Measurements from ENCODE around the gene PGR.
"Not testable (repeated sequence)": the region's sequence is repeated elsewhere in the genome, so short reads cannot be mapped to it uniquely, and the experiment has no call there.

PGR gene

GRCh38 chr11:101063706-101064105, 65.9 kb downstream of the PGR start:
- no peak for DNase-seq

DNA sequence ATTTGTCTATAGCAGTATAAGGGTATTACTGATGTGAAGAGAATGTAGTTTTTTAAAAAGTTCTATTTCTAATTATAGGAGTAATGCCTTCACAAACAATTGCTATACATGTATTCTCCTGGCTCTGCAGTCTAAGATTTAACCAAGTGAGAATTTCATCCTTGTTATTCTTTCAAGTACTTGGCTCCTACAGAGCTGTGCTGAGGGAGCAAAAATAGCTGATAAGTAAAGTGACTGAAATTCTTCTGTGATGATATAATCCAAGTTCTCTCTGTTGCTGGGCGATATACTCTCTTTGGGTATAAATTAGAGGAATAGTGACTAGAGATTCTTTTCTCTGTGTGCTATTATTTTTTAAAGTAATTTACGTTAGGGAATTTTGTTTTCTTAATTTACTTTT, 68.0 kb downstream of the PGR start:
- no peak for DNase-seq

DNA sequence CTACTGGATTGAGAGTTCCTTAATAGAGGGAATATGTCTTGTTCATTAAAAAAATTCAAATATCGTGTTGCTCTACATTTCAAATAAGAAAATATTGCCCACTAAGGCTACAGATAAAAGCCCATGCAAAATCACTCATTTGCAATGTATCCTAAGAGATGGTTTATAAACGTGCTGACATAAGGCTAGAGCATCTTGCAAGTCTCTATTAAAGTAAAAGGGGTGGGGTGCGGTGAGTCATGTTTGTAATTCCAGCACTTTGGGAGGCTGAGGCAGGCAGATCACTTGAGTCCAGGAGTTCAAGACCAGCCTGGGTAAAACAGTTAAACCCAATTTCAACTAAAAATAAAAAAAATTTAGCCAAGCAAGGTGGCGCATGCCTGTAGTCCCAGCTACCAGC, 70.3 kb downstream of the PGR start:
- DNase-seq: no peak

GRCh38 chr11:101053492-101053891, 76.1 kb downstream of the PGR start:
- no peak for DNase-seq

- DNase-seq: no peak
Measured at GRCh38 chr11:101051677-101052076, 77.9 kb downstream of the PGR start.

GRCh38 chr11:101049813-101050212, 79.8 kb downstream of the PGR start:
- DNase-seq: no peak

GRCh38 chr11:101049123-101049522, 80.5 kb downstream of the PGR start:
- no peak for DNase-seq

- no peak for DNase-seq
Measured at GRCh38 chr11:101048479-101048878, 81.1 kb downstream of the PGR start.

- no peak for DNase-seq
Measured at GRCh38 chr11:101046947-101047346, 82.7 kb downstream of the PGR start.

- no peak for DNase-seq
Measured at GRCh38 chr11:101045415-101045814, 84.2 kb downstream of the PGR start.

DNA sequence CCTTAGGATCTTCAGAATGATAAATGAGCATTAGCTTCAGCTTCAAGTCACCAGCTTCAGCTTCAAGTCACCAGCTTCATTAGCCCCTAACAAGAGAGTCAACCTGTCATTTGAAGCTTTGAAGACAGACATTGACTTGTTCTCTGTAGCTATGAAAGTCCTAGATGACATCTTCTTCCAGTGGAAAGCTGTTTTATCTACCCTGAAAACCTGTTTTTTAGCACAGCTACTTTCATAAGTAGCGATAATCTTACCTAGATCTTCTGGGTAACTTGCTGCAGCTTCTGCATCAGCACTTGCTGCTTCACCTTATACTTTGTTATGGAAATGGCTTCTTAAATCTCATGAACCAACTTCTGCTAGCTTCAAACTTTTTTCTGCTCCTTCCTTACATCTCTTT, 85.7 kb downstream of the PGR start:
- no peak for DNase-seq

GRCh38 chr11:101035872-101036271, 93.7 kb downstream of the PGR start:
- DNase-seq: no peak

DNA sequence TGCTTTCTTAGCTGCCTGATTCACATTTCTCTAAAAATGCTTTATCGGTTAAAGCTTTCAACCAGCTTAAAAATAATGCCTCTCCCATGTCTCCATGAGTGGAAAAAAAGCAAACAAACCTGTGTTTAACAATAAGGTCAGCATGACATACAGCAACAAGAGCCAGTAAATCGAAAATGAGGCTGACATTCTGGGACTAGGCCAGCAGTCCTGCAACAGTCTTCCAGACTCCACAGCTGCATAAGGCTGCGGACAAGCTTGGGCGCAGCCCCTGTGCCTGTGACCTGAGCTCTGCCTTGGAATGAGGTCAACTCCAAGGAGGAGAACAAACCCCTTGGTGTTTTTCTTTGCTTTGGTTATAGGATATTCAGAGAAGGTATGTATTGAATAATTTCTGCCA, 95.5 kb downstream of the PGR start:
- DNase-seq: no peak

GRCh38 chr11:101032991-101033390, 96.6 kb downstream of the PGR start:
- DNase-seq: no peak

DNA sequence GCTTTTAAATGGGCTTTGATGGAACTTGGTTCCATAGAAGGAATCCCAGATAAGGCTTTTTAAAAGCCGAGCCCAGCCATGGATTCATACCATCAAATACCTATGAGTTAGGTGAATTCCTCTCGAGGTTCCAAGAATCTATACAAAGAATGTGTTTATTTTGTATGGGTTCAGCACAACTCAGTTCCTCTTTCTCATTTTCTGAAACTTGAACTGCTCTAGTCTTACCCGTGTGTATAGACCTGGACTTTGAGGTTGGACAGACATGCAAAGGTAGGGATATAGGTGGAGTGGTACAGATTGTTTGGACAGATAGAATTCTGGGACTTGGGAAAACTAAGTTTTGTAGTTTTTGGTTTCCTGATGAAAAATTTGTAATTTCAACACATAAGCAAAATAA, 97.9 kb downstream of the PGR start:
- no peak for DNase-seq

GRCh38 chr11:101030692-101031091, 98.9 kb downstream of the PGR start:
- no peak for DNase-seq

GRCh38 chr11:101030015-101030414, 99.6 kb downstream of the PGR start:
- no peak for DNase-seq

GRCh38 chr11:101028644-101029043, 101.0 kb downstream of the PGR start:
- DNase-seq: no peak

DNA sequence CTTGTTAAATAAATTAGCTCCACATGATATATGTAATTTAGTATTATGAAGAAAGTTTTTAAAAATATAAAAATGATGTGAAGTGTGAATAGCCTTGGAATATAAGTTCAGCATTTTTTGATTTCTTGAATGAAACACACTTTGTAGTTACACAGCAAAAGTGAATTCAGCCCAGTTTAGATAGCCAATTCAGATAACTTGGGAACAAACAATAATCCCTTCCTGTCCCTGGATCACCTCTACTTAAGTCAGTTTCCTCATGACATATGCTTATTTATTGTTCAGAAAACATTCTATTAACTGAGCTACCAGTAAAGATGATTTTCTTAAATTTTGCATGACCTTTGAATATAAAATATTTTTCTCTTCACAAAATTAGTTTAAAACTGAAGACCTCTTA, 107.4 kb downstream of the PGR start:
- DNase-seq: no peak

- DNase-seq: no peak
Measured at GRCh38 chr11:101019870-101020269, 109.7 kb downstream of the PGR start.

GRCh38 chr11:101014600-101015285, 114.9 kb downstream of the PGR start:
- DNase-seq: no peak

GRCh38 chr11:101013702-101014101, 115.9 kb downstream of the PGR start:
- not testable (repeated sequence) for DNase-seq

DNA sequence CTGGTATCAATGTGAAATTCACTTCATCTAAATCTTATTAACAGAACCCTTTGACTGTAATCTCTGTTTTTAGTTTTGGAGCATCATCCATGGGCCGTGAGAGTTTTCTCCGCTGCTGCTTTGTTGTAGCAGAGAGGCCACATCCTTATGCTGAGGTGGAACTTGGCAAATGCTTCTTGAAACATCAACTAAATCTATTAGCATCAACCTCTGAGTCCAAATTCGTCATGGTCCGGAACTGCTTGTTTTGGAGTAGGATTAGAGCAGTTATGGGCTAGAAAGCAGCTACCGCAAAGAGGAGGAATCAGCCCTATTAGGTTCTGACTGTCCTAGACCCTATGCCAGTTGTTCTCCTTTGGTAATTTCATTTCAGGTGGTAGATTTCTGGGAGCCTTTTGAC, 117.7 kb downstream of the PGR start:
- no peak for DNase-seq

GRCh38 chr11:101010899-101011298, 118.7 kb downstream of the PGR start:
- DNase-seq: no peak

DNA sequence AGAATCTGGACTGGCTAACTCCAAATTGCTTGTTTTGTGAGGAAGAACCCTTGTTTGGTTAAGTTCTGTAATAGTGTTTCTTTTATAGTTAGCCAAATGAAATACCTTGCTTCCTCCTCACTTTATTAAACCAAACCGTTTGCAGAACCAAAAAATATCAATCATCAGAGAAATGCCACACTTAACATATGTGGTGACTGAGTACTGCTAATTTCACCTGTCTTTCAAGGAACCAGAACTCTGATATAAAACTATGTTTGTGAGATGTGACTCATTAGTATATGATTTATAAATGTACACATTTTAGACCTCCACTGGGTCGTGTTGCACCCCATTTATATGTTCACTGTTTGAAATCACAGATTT, 119.9 kb downstream of the PGR start:
- DNase-seq: no peak

All from DMS79 treated with DMSO at 0.1 percent for 48 hours (cell line).